22Rv1 (cell line): Measurements from ENCODE around the gene MSI2.

Experiments
- ZFX ChIP-seq: fragments of 450-650 bp; IDR thresholded peaks from 2 replicates; pipeline ENCODE4 v1.6.1; 2017; ENCODE audit warnings: antibody characterized with exemption, borderline replicate concordance
- TF ChIP-seq, protein P1 (sequence below): fragments of 450-650 bp; IDR thresholded peaks from 2 replicates; pipeline ENCODE4 v1.5.1; 2017; ENCODE audit warnings: mild to moderate bottlenecking

DNA sequence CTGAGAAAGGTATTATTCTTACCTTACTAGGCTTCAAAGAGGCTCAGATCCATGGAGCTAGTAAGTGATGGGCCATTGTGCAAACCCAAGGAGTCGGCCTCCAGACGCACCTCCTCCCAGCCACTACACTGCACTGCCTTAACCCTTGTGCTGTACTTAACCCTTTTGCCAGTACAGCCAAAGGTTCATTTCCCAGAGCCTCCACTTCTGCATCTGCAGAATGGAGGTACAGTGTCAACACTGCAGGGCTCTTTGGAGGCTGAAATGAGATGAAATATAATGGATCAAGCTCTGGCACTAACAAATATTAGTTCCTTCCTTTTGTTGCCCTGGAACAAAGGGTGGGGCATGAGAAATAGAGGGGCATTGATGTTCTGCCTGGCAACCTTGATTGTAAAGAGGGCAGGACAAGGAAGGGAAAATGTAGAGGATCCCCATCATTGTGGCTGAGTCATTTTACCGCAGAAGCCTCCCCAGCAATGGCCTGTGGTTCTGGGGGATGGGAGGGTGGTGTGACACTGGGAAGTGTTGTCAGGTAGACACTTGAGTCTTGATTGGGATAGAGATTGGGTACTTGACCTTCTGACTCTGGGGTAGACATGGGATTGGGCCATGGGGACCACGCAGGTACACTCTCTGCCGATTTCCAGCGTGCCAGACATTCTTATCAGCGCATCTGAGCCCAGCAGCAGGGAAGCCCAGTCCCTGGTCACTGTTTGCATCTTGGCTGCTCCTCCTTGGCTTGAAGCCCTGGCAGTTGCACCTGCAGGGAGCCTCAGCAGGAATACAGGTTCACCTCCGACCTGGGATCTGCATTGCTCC, 84.0 kb downstream of the MSI2 start:
- TF ChIP-seq, protein P1, sequence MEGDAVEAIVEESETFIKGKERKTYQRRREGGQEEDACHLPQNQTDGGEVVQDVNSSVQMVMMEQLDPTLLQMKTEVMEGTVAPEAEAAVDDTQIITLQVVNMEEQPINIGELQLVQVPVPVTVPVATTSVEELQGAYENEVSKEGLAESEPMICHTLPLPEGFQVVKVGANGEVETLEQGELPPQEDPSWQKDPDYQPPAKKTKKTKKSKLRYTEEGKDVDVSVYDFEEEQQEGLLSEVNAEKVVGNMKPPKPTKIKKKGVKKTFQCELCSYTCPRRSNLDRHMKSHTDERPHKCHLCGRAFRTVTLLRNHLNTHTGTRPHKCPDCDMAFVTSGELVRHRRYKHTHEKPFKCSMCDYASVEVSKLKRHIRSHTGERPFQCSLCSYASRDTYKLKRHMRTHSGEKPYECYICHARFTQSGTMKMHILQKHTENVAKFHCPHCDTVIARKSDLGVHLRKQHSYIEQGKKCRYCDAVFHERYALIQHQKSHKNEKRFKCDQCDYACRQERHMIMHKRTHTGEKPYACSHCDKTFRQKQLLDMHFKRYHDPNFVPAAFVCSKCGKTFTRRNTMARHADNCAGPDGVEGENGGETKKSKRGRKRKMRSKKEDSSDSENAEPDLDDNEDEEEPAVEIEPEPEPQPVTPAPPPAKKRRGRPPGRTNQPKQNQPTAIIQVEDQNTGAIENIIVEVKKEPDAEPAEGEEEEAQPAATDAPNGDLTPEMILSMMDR = no peak
- TF ChIP-seq ZFX = no peak
